SK-N-SH (cell line): ENCODE measurements around the gene GRIP2.

Source experiments
- RAD21 ChIP-seq: IDR thresholded peaks from 2 replicates; pipeline ENCODE4 v1.6.1; 2012; ENCODE audit warnings: mild to moderate bottlenecking, low read length
- RXRA ChIP-seq: IDR thresholded peaks from 2 replicates; pipeline ENCODE4 v1.4.0; 2012; ENCODE audit warnings: low read depth, mild to moderate bottlenecking, borderline replicate concordance

GRCh38 chr3:14516738-14517345, 23.3 kb downstream of the GRIP2 start:
- TF ChIP-seq RXRA (no peak), RAD21 (no peak)
